GM06990 (cell line): ENCODE data around the gene UBAP2L.
A peak's percentile ranks its signal among the peaks of the same experiment; 100 is the strongest.
"Not testable (repeated sequence)": the region's sequence is repeated elsewhere in the genome, so short reads cannot be mapped to it uniquely, and the experiment has no call there.

ENCODE experiments used
- DNase-seq: peaks from one replicate; pipeline ENCODE4 v3.0.0-alpha.2; 2011; ENCODE audit not compliant: insufficient read length; ENCODE audit errors: extremely low read depth
- H3K27me3 ChIP-seq: replicated peaks from 2 replicates; pipeline ENCODE4 v1.6.0; 2011; ENCODE audit warnings: low read length; ENCODE audit not compliant: control insufficient read depth, insufficient read depth
- H3K36me3 ChIP-seq: 2 replicates; pipeline ENCODE4 v1.5.1; 2011; ENCODE audit warnings: low read length; ENCODE audit not compliant: control insufficient read depth, insufficient read depth
- H3K4me3 ChIP-seq: replicated peaks from 2 replicates; pipeline ENCODE4 v1.5.1; 2011; ENCODE audit warnings: low read depth, mild to moderate bottlenecking, control low read depth, low read length
- TF ChIP-seq, protein P1 (sequence below): IDR thresholded peaks from 2 replicates; pipeline ENCODE4 v1.5.1; 2011; ENCODE audit warnings: low read length, control low read depth, mild to moderate bottlenecking, inconsistent platforms; ENCODE audit not compliant: insufficient read depth, poor library complexity, severe bottlenecking

The UBAP2L gene

DNA sequence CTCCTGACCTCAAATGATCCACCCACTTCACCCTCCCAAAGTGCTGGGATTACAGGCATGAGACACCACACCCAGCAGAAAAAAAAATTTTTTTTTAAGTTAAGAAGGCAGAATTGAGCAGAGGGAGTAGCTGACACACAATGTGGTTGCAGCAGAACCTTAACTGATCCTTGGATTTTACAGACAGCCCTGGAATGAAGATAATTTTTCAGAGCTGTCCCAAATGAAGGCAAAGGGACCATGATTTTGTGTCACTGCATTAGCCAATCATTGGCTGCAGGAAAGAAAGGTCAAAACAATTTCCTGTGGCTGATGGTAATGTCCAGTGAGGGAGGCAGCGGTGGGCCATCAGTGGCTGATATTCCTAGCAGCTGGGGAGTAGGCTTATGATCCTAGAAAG is 80.8 kb downstream of the UBAP2L start:
- no peaks in the 10 kb centered on the region for H3K27me3 ChIP-seq
- TF ChIP-seq, protein P1, sequence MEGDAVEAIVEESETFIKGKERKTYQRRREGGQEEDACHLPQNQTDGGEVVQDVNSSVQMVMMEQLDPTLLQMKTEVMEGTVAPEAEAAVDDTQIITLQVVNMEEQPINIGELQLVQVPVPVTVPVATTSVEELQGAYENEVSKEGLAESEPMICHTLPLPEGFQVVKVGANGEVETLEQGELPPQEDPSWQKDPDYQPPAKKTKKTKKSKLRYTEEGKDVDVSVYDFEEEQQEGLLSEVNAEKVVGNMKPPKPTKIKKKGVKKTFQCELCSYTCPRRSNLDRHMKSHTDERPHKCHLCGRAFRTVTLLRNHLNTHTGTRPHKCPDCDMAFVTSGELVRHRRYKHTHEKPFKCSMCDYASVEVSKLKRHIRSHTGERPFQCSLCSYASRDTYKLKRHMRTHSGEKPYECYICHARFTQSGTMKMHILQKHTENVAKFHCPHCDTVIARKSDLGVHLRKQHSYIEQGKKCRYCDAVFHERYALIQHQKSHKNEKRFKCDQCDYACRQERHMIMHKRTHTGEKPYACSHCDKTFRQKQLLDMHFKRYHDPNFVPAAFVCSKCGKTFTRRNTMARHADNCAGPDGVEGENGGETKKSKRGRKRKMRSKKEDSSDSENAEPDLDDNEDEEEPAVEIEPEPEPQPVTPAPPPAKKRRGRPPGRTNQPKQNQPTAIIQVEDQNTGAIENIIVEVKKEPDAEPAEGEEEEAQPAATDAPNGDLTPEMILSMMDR = no peak
- H3K4me3 ChIP-seq = no peak overlapping the region
- no peak for DNase-seq
- no peaks in the 10 kb centered on the region for H3K36me3 ChIP-seq

DNA sequence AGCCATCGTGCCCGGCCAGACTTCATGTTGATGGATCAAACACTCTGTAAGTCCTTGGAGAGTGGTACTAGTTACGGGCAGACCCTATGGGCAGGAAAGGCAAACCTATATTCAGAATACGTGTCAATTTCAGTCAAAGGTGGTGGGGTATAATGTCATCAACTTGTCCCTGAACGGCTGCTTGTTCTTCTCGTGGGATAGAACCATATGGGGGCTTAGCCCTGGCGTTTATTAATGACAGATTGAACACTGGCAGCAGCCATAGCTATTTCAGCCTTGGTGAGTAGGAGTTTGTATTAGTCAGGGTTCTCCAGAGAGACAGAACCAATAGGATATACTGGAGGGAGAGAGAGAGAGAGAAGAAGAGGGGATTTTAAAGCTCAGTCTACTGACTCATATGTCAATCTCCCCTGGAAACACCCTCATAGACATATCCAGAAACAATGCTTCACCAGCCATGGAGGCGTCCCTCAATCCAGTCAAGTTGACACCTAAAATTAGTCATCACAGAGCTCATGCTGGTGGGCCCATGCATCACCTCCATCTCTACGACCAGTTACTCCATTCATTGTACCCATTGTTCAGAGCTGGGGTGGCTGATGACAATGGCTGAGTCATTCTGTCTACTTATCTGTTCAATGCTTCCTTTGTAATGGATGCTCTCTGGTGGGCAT is 84.0 kb downstream of the UBAP2L start:
- peak; percentile 41 for DNase-seq
- Histone ChIP-seq H3K36me3 (no peaks in the 10 kb centered on the region), H3K4me3 (no peak overlapping the region), H3K27me3 (no peaks in the 10 kb centered on the region)
- TF ChIP-seq, protein P1 = no peak

DNA sequence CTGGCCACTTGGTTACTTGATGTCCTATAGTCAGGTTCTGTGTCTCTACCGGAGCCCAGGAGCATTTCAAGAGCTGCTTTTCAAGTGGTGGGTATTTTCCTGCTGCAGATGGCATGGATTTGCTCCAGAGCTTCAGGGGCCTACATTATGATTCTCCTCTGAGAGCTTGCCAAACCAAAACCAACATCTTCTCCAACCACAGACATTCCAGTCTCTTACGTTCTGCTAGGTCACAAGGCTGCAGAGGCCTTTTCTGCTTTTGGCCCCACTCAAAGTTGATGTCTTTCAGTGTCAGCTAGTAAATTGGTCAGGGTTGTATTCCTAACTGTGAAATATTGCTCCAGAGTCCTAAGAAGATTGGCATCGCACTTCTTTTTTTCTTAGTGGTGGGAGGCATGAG is 85.4 kb downstream of the UBAP2L start:
- H3K36me3 ChIP-seq = no peaks in the 10 kb centered on the region
- H3K27me3 ChIP-seq = no peaks in the 10 kb centered on the region

DNA sequence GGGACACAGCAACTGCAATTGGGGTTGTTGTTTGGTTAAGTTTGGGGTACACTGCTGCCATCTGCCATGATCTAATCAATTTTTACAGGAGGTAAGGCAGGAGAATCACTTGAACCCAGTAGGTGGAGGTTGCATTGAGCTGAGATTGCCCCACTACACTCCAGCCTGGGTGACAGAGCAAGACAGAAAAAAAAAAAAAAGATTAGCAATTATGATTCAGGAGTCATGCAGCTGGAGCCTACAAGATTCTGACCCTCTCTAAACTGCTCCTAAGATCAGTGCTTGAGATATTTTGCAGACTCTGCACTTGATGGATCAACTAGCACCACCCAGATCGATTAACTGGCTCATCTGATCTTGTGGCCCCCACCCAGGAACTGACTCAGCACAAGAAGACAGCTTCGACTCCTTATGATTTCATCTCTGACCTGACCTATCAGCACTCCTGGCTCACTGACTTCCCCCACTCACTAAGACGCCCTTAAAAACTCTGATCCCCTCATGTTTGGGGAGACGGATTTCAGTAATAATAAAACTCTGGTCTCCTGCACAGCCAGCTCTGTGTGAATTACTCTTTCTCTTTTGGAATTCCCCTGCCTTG is 87.0 kb downstream of the UBAP2L start:
- not testable (repeated sequence) for H3K27me3 ChIP-seq, H3K36me3 ChIP-seq, DNase-seq, H3K4me3 ChIP-seq

More for the DNA sequence above, 85.4 kb downstream of the UBAP2L start:
- TF ChIP-seq, protein P1 = no peak
- H3K4me3 ChIP-seq = no peak overlapping the region
- DNase-seq = no peak

DNA sequence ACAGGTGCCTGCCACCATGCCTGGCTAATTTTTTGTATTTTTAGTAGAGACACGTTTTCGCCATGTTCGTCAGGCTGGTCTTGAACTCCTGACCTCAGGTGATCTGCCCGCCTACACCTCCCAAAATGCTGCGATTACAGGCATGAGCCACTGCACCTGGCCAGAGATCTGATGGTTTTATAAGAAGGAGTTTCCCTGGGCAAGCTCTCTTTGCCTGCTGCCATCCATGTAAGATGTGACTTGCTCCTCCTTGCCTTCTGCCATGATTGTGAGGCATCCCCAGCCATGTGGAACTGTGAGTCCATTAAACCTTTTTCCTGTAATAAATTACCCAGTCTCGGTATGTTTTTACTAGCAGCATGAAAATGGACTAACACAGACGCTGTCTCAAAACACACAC is 88.4 kb downstream of the UBAP2L start:
- not testable (repeated sequence) for H3K27me3 ChIP-seq, H3K36me3 ChIP-seq, H3K4me3 ChIP-seq, DNase-seq

DNA sequence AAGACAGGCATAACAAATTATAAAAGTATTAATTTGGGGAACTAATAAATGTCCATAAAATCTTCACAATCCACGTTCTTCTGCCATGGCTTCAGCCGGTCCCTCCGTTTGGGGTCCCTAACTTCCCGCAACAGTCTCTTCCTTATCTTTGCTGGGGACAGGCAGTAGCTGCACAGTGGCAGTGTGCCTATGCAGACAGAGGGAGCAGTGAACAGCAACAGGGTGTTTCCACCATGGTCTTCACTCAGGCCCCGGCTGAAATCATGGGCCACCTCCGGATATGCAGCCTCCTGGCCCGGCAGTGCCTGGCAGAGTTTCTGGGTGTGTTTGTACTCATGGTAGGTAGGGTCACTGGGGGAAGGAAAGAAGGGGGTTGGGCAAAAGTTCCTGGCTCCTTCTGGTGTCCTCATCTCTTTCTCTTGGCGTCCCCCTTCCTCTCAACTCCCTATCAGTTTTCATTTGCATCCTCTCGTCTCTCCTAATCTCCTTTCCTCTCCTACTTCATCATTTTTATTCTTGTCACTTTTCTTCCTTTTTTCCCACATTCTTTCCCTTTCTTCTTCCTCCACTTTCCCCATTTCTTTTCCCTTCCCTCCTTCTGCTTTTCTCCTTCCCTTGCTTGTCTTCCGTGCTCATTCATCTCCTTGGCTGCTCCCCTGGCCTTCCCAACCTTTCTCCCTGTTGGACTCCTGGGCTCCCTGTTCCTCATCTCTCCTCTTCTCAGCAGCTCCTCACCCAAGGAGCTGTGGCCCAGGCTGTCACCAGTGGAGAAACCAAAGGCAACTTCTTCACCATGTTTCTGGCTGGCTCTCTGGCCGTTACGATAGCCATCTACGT is 91.7 kb downstream of the UBAP2L start:
- not testable (repeated sequence) for H3K4me3 ChIP-seq, H3K27me3 ChIP-seq, H3K36me3 ChIP-seq, DNase-seq

DNA sequence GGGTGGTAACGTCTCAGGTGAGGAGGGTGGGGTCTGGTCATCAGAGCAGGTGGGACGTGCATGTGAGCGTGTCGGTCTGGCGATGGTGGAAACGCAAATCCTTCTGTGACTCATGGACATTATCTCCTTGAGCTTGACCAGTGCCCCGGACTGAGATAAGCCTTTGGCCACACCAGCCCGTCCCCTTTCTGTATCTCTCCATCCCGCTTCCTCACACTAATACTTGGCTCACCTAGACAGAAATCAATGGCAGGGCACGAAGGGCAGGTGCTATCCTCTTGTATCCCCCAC is 92.3 kb downstream of the UBAP2L start:
- TF ChIP-seq, protein P1 = no peak

DNA sequence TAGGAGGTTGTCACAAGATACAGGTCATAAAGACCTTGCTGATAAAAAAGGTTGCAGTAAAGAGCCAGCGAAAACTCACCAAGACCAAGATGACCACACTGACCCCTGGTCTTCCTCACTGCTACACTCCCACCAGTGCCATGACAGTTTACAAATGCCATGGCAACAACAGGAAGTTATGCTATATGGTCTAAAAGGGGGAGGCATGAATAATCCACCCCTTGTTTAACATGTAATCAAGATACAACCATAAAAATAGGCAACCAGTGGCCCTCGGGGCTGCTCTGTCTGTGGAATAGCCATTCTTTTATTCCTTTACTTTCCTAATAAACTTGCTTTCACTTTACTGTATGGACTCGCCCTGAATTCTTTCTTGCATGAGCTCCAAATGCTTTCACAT is 93.5 kb downstream of the UBAP2L start:
- not testable (repeated sequence) for H3K36me3 ChIP-seq, H3K27me3 ChIP-seq, H3K4me3 ChIP-seq, DNase-seq

More for the DNA sequence above, 92.3 kb downstream of the UBAP2L start:
- Histone ChIP-seq H3K27me3 (no peaks in the 10 kb centered on the region), H3K36me3 (no peaks in the 10 kb centered on the region), H3K4me3 (no peak overlapping the region)
- no peak for DNase-seq
